ENCODE measurements around the gene STRN4. TPM values are rescaled to one million over a fixed set of nuclear protein-coding genes. Genes with fewer than 3 reads are reported as not detected.
A peak's percentile ranks its signal among the peaks of the same experiment; 100 is the strongest.

The STRN4 gene
- 149 and 335 TPM in 2 replicates for total RNA-seq (2011; cell fraction: chromatin; rRNA removed; ENCODE audit: low replicate concordance)
- total RNA-seq (2011; cell fraction: nucleolus; rRNA removed), result 167 and 175 TPM in 2 replicates
- 137 and 163 TPM in 2 replicates for total RNA-seq (2011; cell fraction: nucleoplasm; rRNA removed)
- total RNA-seq (2014; rRNA removed) (66.9 and 71.0 TPM in 2 replicates), total RNA-seq (2014; rRNA removed; fragmentation: Illumina TruSeq; extraction: Trizol) (18.0 and 21.6 TPM in 2 replicates), total RNA-seq (2015; rRNA removed; fragmentation: Illumina TruSeq; extraction: Trizol) (36.9 and 39.2 TPM in 2 replicates), total RNA-seq (2021) (79.2 and 82.7 TPM in 2 replicates), polyA plus RNA-seq (2011; rRNA removed) (42.8 and 60.4 TPM in 2 replicates), polyA plus RNA-seq (2014; fragmentation: Illumina TruSeq; extraction: Trizol) (34.8 and 63.9 TPM in 2 replicates), polyA plus RNA-seq (2014; fragmentation: Nextera tagmentation; extraction: Ambion mirVana) (1 to 10 TPM in 1 of 2 experiments, under 1 TPM in 1; 0.62 to 1.7 TPM), polyA plus RNA-seq (2014; rRNA removed) (81.4 and 83.7 TPM in 2 replicates), polyA minus RNA-seq (2011; rRNA and poly(A)+ RNA removed) (37.1 and 38.4 TPM in 2 replicates), Bru-seq, nascent RNA (percentile 80 among the genes with signal in this experiment), BruChase-seq, experiment 1, labeled RNA remaining after a 2-hour chase (percentile 81 among the genes with signal in this experiment), BruChase-seq, experiment 2, labeled RNA remaining after a 6-hour chase (percentile 88 among the genes with signal in this experiment)
- polyA plus RNA-seq (2011; cell fraction: cytosol; rRNA removed), result 74.0 and 145 TPM in 2 replicates
- 204 and 318 TPM in 2 replicates for polyA plus RNA-seq (2011; cell fraction: nucleus; rRNA removed)
- polyA plus RNA-seq (2012), result 52.1 and 70.7 TPM in 2 replicates
- polyA minus RNA-seq (2011; cell fraction: cytosol; rRNA and poly(A)+ RNA removed), result 49.1 and 68.4 TPM in 2 replicates
- polyA minus RNA-seq (2011; cell fraction: nucleus; rRNA and poly(A)+ RNA removed), result 61.9 and 64.6 TPM in 2 replicates
- long read RNA-seq, experiment 1, transcript STRN4-222 (1 exons, 2,240 nt), result minor isoform, 23 of 222 reads
- long read RNA-seq, experiment 1, transcript STRN4-202 (18 exons, 3,628 nt), result minor isoform, 32 of 222 reads
- long read RNA-seq, experiment 1, transcript STRN4-201 (18 exons, 3,210 nt), result major isoform, 67 of 222 reads
- long read RNA-seq, experiment 1, partial matches to known transcripts, result 71 of 222 reads
- long read RNA-seq, experiment 1, other reads (novel, unspliced or antisense), result 29 of 222 reads
- long read RNA-seq, experiment 2, transcript STRN4-202 (18 exons, 3,628 nt), result minor isoform, 7 of 102 reads
- long read RNA-seq, experiment 2, transcript STRN4-222 (1 exons, 2,240 nt), result minor isoform, 5 of 102 reads
- long read RNA-seq, experiment 2, transcript STRN4-201 (18 exons, 3,210 nt), result major isoform, 17 of 102 reads
- long read RNA-seq, experiment 2, partial matches to known transcripts, result 56 of 102 reads
- long read RNA-seq, experiment 2, other reads (novel, unspliced or antisense), result 17 of 102 reads
- long read RNA-seq, experiment 3, partial matches to known transcripts, result 4 of 6 reads
- long read RNA-seq, experiment 3, other reads (novel, unspliced or antisense), result 1 of 6 reads

- peaks cover 28% of the 10 kb centered on the region; the same call in 1 of the 3 replicates for H3K36me3 ChIP-seq (ENCODE audit: control insufficient read depth, insufficient read depth, low read length)
- H3K27me3 ChIP-seq (ENCODE audit: control insufficient read depth in 2 of 2, insufficient read depth in 2 of 2, low read length in 2 of 2), result no peaks in the 10 kb centered on the region
- H3K4me1 ChIP-seq (replicated peaks in 1 of 2; ENCODE audit: control insufficient read depth in 2 of 2, insufficient read depth in 2 of 2, low read length in 2 of 2), result peaks cover 18 to 34% of the 10 kb centered on the region in 2 experiments; a peak in 4 of 5 replicates
- peak within 1 kb of the TSS; percentile 91 to 99 for H3K9ac ChIP-seq (ENCODE audit: insufficient read depth in 1 of 2, low read depth in 2 of 2, low read length in 2 of 2)
- intact Hi-C loops (cut with micrococcal nuclease), result loop anchor here (2.0 kb wide), 1 partner anchor 42 kb away; no protein-coding TSS in a partner anchor
- peak within 1 kb of the TSS; percentile 74 for H2AFZ ChIP-seq (ENCODE audit: low read depth, low read length)
- ChIA-PET CTCF (ENCODE audit: low intra/inter-chr PET ratio) (interaction anchor here (0.8 kb wide), 1 partner anchor 218 kb away, joined by 3 read pairs; no protein-coding TSS in a partner anchor), POLR2A (interaction anchor here (0.6 kb wide), 1 partner anchor 114 kb away, joined by 4 read pairs; no protein-coding TSS in a partner anchor)
- ATAC-seq (peak; percentile 54), DNase-seq (ENCODE audit: extremely low read depth in 1 of 4, low spot score in 3 of 4) (peak; percentile 72 to 94 (median 92)), FAIRE-seq (no peak)
- peaks cover 2% of the 10 kb centered on the region for H3K9me1 ChIP-seq (ENCODE audit: control insufficient read depth, insufficient read depth, low read length)
- H3K9me3 ChIP-seq (replicated peaks; ENCODE audit: control insufficient read depth, insufficient read depth, low read depth, low read length), result no peaks in the 10 kb centered on the region
- WGBS (ENCODE audit: insufficient coverage, low coverage, missing lambda C conversion rate), result 6% methylated on average over 14 of the region's 74 CpGs
- peak within 1 kb of the TSS; percentile 88 for H3K27ac ChIP-seq (ENCODE audit: extremely low read depth, low read depth, low read length)
- peaks cover 54% of the 10 kb centered on the region for H3K79me2 ChIP-seq (ENCODE audit: control insufficient read depth, insufficient read depth, low read length)
- in situ Hi-C loops (cut with MboI), result no loop called here
- H4K20me1 ChIP-seq (replicated peaks; ENCODE audit: control insufficient read depth, insufficient read depth, low read length), result peaks cover 22% of the 10 kb centered on the region
- BruUV-seq (replicated peaks), result no TSS peak
- peak within 1 kb of the TSS; percentile 94 for H3K4me2 ChIP-seq (ENCODE audit: insufficient read depth, low read length)
- H3K4me3 ChIP-seq, result peak within 1 kb of the TSS; percentile 98
- no peak for TF ChIP-seq CHD7 (IDR thresholded peaks at IDR 0.05; ENCODE audit: low read depth, low read length)
- no peak for TF ChIP-seq PURB (CRISPR knock-in tag; IDR thresholded peaks at IDR 0.05; ENCODE audit: low read depth)
Observed at GRCh38 chr19:46746281-46747057, at the start of gene STRN4. Gene STRN4, minus strand, starts transcription at chr19:46746450. Its CDS starts 20 bp downstream, at chr19:46746430.
